ENCODE data around the gene HRAS. TPM values are rescaled to one million over a fixed set of nuclear protein-coding genes. Genes with fewer than 3 reads are reported as not detected.

Gene HRAS
- total RNA-seq, 1 experiment from 2014 or later: 69.0 TPM

DNA sequence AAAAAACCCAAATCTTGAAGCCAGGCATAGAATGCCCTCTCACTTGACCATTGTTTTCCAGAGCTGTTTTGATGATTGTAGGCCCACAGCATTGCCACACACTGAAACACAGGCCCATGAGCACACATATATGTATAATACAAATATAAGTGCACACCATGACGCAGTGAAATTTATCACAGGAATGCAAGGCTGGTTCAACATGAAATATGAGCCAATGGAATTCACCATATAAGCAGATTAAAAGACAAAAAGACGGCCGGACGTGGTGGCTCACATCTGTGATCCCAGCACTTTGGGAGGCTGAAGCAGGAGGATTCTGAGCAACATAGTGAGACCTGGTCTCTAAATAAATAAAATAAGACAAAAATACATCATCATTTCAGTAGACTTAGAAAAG, 19.0 kb downstream of the HRAS start:
- DNase-seq: no peak
- H3K4me3 Mint-ChIP-seq (ENCODE audit: unreplicated experiment): no peak overlapping the region
- no TSS peak for BruUV-seq (replicated peaks)
- no peak overlapping the region for H3K27ac Mint-ChIP-seq (ENCODE audit: unreplicated experiment)
- Histone ChIP-seq H3K36me3 (ENCODE audit: control insufficient read depth, insufficient read depth, low read length) (no peaks in the 10 kb centered on the region), H3K4me1 (peaks cover 10% of the 10 kb centered on the region), H3K9me3 (peaks cover 6% of the 10 kb centered on the region; the same call in 1 of the 2 replicates), H3K27me3 (replicated peaks; ENCODE audit: control insufficient read depth, insufficient read depth, low read length) (no peaks in the 10 kb centered on the region), H3K4me3 (ENCODE audit: low read depth, low read length) (no peak overlapping the region)
- TF ChIP-seq, protein P1, sequence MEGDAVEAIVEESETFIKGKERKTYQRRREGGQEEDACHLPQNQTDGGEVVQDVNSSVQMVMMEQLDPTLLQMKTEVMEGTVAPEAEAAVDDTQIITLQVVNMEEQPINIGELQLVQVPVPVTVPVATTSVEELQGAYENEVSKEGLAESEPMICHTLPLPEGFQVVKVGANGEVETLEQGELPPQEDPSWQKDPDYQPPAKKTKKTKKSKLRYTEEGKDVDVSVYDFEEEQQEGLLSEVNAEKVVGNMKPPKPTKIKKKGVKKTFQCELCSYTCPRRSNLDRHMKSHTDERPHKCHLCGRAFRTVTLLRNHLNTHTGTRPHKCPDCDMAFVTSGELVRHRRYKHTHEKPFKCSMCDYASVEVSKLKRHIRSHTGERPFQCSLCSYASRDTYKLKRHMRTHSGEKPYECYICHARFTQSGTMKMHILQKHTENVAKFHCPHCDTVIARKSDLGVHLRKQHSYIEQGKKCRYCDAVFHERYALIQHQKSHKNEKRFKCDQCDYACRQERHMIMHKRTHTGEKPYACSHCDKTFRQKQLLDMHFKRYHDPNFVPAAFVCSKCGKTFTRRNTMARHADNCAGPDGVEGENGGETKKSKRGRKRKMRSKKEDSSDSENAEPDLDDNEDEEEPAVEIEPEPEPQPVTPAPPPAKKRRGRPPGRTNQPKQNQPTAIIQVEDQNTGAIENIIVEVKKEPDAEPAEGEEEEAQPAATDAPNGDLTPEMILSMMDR (IDR thresholded peaks at IDR 0.05; ENCODE audit: insufficient read depth in 1 of 2, low read depth in 1 of 2, low read length in 1 of 2, severe bottlenecking in 1 of 2, unreplicated experiment in 1 of 2): no peak
- peaks cover 15% of the 10 kb centered on the region for H3K9me3 Mint-ChIP-seq (ENCODE audit: unreplicated experiment)
- H3K27me3 Mint-ChIP-seq (ENCODE audit: insufficient read depth, unreplicated experiment): no peaks in the 10 kb centered on the region
- ChIA-PET CTCF (no interaction called here), POLR2A (no interaction called here)
- intact Hi-C loops (cut with micrococcal nuclease; ENCODE audit: unreplicated experiment): no loop called here
- H3K36me3 Mint-ChIP-seq (ENCODE audit: insufficient read depth, unreplicated experiment): peaks cover 23% of the 10 kb centered on the region
- H3K4me1 Mint-ChIP-seq (ENCODE audit: low read depth, unreplicated experiment): no peaks in the 10 kb centered on the region

DNA sequence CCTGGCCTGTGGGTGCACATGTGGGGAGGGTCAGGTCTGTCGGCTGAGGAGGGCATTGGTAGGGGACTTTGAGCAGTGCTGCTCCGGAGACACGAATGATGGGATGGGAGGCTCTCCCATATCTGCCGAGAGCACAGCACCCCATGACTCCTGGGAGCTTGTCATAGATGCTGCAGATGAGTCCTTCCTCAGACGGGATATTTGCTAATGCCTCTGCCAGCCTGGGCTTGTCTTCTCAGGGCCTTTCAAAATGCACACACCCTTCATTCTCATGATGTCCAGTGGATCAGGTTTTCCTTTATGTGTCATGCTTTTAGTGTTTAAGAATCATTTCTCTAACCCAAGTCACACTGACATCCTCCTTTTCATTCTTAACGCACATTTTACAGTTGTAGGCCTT, 20.2 kb downstream of the HRAS start:
- ChIA-PET POLR2A (no interaction called here), CTCF (no interaction called here)
- TF ChIP-seq, protein P1 (IDR thresholded peaks at IDR 0.05; ENCODE audit: insufficient read depth in 1 of 2, low read depth in 1 of 2, low read length in 1 of 2, severe bottlenecking in 1 of 2, unreplicated experiment in 1 of 2): no peak
- H3K4me1 Mint-ChIP-seq (ENCODE audit: low read depth, unreplicated experiment): no peaks in the 10 kb centered on the region
- no peaks in the 10 kb centered on the region for H3K36me3 ChIP-seq (ENCODE audit: control insufficient read depth, insufficient read depth, low read length)
- no peaks in the 10 kb centered on the region for H3K27me3 ChIP-seq (replicated peaks; ENCODE audit: control insufficient read depth, insufficient read depth, low read length)
- intact Hi-C loops (cut with micrococcal nuclease; ENCODE audit: unreplicated experiment): no loop called here
- H3K27ac Mint-ChIP-seq (ENCODE audit: unreplicated experiment): no peak overlapping the region
- DNase-seq: no peak
- no peaks in the 10 kb centered on the region for H3K27me3 Mint-ChIP-seq (ENCODE audit: insufficient read depth, unreplicated experiment)
- peaks cover 10% of the 10 kb centered on the region for H3K4me1 ChIP-seq
- H3K9me3 ChIP-seq: peaks cover 6% of the 10 kb centered on the region; the same call in 1 of the 2 replicates
- H3K36me3 Mint-ChIP-seq (ENCODE audit: insufficient read depth, unreplicated experiment): peaks cover 24% of the 10 kb centered on the region
- peaks cover 15% of the 10 kb centered on the region for H3K9me3 Mint-ChIP-seq (ENCODE audit: unreplicated experiment)
- no peak overlapping the region for H3K4me3 Mint-ChIP-seq (ENCODE audit: unreplicated experiment)
- no TSS peak for BruUV-seq (replicated peaks)
- no peak overlapping the region for H3K4me3 ChIP-seq (ENCODE audit: low read depth, low read length)

DNA sequence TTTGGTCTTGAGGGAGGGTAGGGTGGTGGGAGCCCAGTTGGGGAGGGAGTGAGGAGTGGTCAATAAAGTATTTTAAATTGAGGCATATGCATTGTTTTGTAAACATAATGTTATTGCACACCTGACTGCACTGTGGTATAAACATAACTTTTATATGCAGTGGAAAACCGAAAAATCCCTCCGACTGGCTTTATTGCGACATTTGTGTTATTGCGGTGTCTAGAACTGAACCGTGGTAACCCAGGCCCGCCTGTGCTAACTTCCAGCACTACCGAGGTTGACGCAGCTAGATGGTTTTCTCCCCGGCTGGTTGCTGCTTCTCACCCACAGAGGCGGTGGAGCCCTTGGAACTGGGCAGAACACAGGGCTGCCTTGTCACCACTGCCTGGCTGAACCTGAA, 20.8 kb downstream of the HRAS start:
- H3K27me3 ChIP-seq (replicated peaks; ENCODE audit: control insufficient read depth, insufficient read depth, low read length): no peaks in the 10 kb centered on the region
- H3K4me3 Mint-ChIP-seq (ENCODE audit: unreplicated experiment): no peak overlapping the region
- no peaks in the 10 kb centered on the region for H3K4me1 Mint-ChIP-seq (ENCODE audit: low read depth, unreplicated experiment)
- H3K9me3 Mint-ChIP-seq (ENCODE audit: unreplicated experiment): peaks cover 15% of the 10 kb centered on the region
- peaks cover 6% of the 10 kb centered on the region; the same call in 1 of the 2 replicates for H3K9me3 ChIP-seq
- CTCF ChIA-PET: no interaction called here
- POLR2A ChIA-PET: no interaction called here
- no peaks in the 10 kb centered on the region for H3K36me3 ChIP-seq (ENCODE audit: control insufficient read depth, insufficient read depth, low read length)
- no TSS peak for BruUV-seq (replicated peaks)
- no peaks in the 10 kb centered on the region for H3K27me3 Mint-ChIP-seq (ENCODE audit: insufficient read depth, unreplicated experiment)
- peaks cover 30% of the 10 kb centered on the region for H3K36me3 Mint-ChIP-seq (ENCODE audit: insufficient read depth, unreplicated experiment)
- H3K4me3 ChIP-seq (ENCODE audit: low read depth, low read length): no peak overlapping the region
- H3K27ac Mint-ChIP-seq (ENCODE audit: unreplicated experiment): no peak overlapping the region
- DNase-seq: no peak
- intact Hi-C loops (cut with micrococcal nuclease; ENCODE audit: unreplicated experiment): no loop called here
- H3K4me1 ChIP-seq: peaks cover 10% of the 10 kb centered on the region
- TF ChIP-seq, protein P1 (IDR thresholded peaks at IDR 0.05; ENCODE audit: insufficient read depth in 1 of 2, low read depth in 1 of 2, low read length in 1 of 2, severe bottlenecking in 1 of 2, unreplicated experiment in 1 of 2): no peak
